Measurements from ENCODE around the gene GNAI1. TPM values are rescaled to one million over a fixed set of nuclear protein-coding genes. Genes with fewer than 3 reads are reported as not detected.

The GNAI1 gene
- total RNA-seq, 1 experiment from 2014 or later = 19.8 TPM

DNA sequence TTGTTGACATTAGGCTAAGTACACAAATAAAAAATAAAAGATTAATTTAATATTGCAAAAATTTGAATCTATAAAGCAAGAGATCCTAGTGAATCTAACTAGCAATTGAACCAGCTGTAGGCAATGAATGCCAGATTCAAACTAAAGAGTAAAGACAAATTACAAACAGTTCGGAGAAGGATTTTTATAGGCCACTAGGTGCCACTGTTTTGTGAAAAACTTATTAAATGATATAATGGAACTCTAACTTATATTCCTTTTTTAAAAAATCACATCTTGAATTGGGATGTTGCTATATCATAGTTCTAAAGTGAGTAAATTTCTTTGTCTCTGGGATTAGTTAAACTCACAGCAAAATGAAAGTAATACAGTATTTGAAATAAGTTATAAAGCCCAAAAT lies 39.1 kb upstream of the GNAI1 start:
- Histone ChIP-seq H3K4me1 (ENCODE audit: insufficient read depth, low read length, poor library complexity, severe bottlenecking) (no peaks in the 10 kb centered on the region), H3K4me3 (ENCODE audit: low read depth, low read length, poor library complexity, severe bottlenecking) (no peak overlapping the region), H3K27me3 (replicated peaks; ENCODE audit: insufficient read depth, low read depth, low read length, poor library complexity) (no peaks in the 10 kb centered on the region), H3K27ac (ENCODE audit: low read depth, low read length, poor library complexity, severe bottlenecking) (no peak overlapping the region), H3K9me3 (ENCODE audit: low read depth, low read length, poor library complexity, severe bottlenecking) (no peaks in the 10 kb centered on the region), H3K36me3 (ENCODE audit: insufficient read depth, low read length, poor library complexity, severe bottlenecking) (no peaks in the 10 kb centered on the region)
- TF ChIP-seq CTCF (conservative IDR thresholded peaks at IDR 0.05; ENCODE audit: low read depth, low read length) (peak; percentile 61), EZH2 (IDR thresholded peaks at IDR 0.05; ENCODE audit: borderline replicate concordance, low read depth, low read length, poor library complexity, severe bottlenecking) (no peak)
- BruUV-seq (replicated peaks) = no TSS peak
- CTCF ChIA-PET = no interaction called here
- POLR2A ChIA-PET (ENCODE audit: low non-redundant PET) = no interaction called here
- peak; percentile 42 for DNase-seq (ENCODE audit: low spot score)
- intact Hi-C loops (cut with micrococcal nuclease; ENCODE audit: unreplicated experiment) = loop anchor here (10.0 kb wide), 2 partner anchors 189 to 299 kb away; no protein-coding TSS in a partner anchor

- POLR2A ChIA-PET (ENCODE audit: low non-redundant PET) = no interaction called here
Observed at GRCh38 chr7:80097756-80098155, 36.9 kb upstream of the GNAI1 start.

GRCh38 chr7:80098795-80099194 lies 35.8 kb upstream of the GNAI1 start:
- H3K36me3 ChIP-seq (ENCODE audit: insufficient read depth, low read length, poor library complexity, severe bottlenecking) = no peaks in the 10 kb centered on the region
- no peaks in the 10 kb centered on the region for H3K4me1 ChIP-seq (ENCODE audit: insufficient read depth, low read length, poor library complexity, severe bottlenecking)
- H3K4me3 ChIP-seq (ENCODE audit: low read depth, low read length, poor library complexity, severe bottlenecking) = no peak overlapping the region
- H3K27me3 ChIP-seq (replicated peaks; ENCODE audit: insufficient read depth, low read depth, low read length, poor library complexity) = no peaks in the 10 kb centered on the region
- ChIA-PET CTCF (no interaction called here), POLR2A (ENCODE audit: low non-redundant PET) (no interaction called here)
- no peak for TF ChIP-seq EZH2 (IDR thresholded peaks at IDR 0.05; ENCODE audit: borderline replicate concordance, low read depth, low read length, poor library complexity, severe bottlenecking)
- TF ChIP-seq CTCF (conservative IDR thresholded peaks at IDR 0.05; ENCODE audit: low read depth, low read length) = peak; percentile 33; the same call in 1 of the 2 replicates
- intact Hi-C loops (cut with micrococcal nuclease; ENCODE audit: unreplicated experiment) = loop anchor here (10.0 kb wide), 2 partner anchors 186 to 296 kb away; no protein-coding TSS in a partner anchor
- H3K9me3 ChIP-seq (ENCODE audit: low read depth, low read length, poor library complexity, severe bottlenecking) = no peaks in the 10 kb centered on the region
- DNase-seq (ENCODE audit: low spot score) = no peak
- BruUV-seq (replicated peaks) = no TSS peak
- H3K27ac ChIP-seq (ENCODE audit: low read depth, low read length, poor library complexity, severe bottlenecking) = no peak overlapping the region

More at GRCh38 chr7:80097756-80098155, 36.9 kb upstream of the GNAI1 start:
- TF ChIP-seq CTCF (conservative IDR thresholded peaks at IDR 0.05; ENCODE audit: low read depth, low read length) (no peak), EZH2 (IDR thresholded peaks at IDR 0.05; ENCODE audit: borderline replicate concordance, low read depth, low read length, poor library complexity, severe bottlenecking) (no peak)
- H3K4me3 ChIP-seq (ENCODE audit: low read depth, low read length, poor library complexity, severe bottlenecking) = no peak overlapping the region
- intact Hi-C loops (cut with micrococcal nuclease; ENCODE audit: unreplicated experiment) = loop anchor here (10.0 kb wide), 2 partner anchors 187 to 297 kb away; no protein-coding TSS in a partner anchor
- H3K36me3 ChIP-seq (ENCODE audit: insufficient read depth, low read length, poor library complexity, severe bottlenecking) = no peaks in the 10 kb centered on the region
- no peak overlapping the region for H3K27ac ChIP-seq (ENCODE audit: low read depth, low read length, poor library complexity, severe bottlenecking)
- no peaks in the 10 kb centered on the region for H3K4me1 ChIP-seq (ENCODE audit: insufficient read depth, low read length, poor library complexity, severe bottlenecking)
- CTCF ChIA-PET = no interaction called here
- H3K27me3 ChIP-seq (replicated peaks; ENCODE audit: insufficient read depth, low read depth, low read length, poor library complexity) = no peaks in the 10 kb centered on the region
- no TSS peak for BruUV-seq (replicated peaks)
- H3K9me3 ChIP-seq (ENCODE audit: low read depth, low read length, poor library complexity, severe bottlenecking) = no peaks in the 10 kb centered on the region
- no peak for DNase-seq (ENCODE audit: low spot score)

All from A673 (cell line).